ENCODE results near the gene BRPF3.

DNA sequence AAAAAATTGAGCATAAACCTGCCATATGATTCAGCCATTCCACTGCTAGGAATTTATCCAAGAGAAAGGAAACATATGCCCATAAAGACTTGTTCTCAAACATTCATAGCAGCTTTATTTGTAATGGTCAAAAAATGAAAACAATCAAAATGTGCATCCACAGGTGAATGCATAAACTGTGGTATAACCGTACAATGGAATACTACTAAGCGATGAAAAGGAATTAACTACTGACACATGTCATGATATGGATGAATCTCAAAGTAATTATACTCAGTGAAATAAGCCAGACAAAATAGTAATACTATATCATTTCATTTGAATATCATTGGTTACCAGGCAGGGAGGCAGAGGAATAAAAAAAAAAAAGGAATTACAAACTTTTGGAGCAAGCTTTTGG is 25.8 kb upstream of the BRPF3 start:
- TF ChIP-seq NFYB (IDR thresholded peaks at IDR 0.05; ENCODE audit: extremely low read depth, insufficient read length): no peak
- TF ChIP-seq TCF7L2 (IDR thresholded peaks at IDR 0.05; ENCODE audit: low read depth, low read length): no peak
- TF ChIP-seq HNRNPUL1 (IDR thresholded peaks at IDR 0.05; ENCODE audit: low read length): no peak
- TF ChIP-seq, protein P1, sequence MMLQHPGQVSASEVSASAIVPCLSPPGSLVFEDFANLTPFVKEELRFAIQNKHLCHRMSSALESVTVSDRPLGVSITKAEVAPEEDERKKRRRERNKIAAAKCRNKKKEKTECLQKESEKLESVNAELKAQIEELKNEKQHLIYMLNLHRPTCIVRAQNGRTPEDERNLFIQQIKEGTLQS (IDR thresholded peaks at IDR 0.05): no peak
- TF ChIP-seq, protein P1 (CRISPR knock-in tag; conservative IDR thresholded peaks at IDR 0.05): no peak
- TF ChIP-seq U2AF1 (optimal IDR thresholded peaks at IDR 0.05; ENCODE audit: low read depth, low read length): no peak
- no peak for TF ChIP-seq RFX1 (IDR thresholded peaks at IDR 0.05)
